SU-DHL-6 (cell line): ENCODE results near the gene MYO7B.

Experiments
- H2AFZ ChIP-seq: fragments of 200-600 bp; sonication (generic); 2 replicates; pipeline ENCODE4 v1.6.1; 2014; ENCODE audit warnings: low read depth, mild to moderate bottlenecking, moderate library complexity, mixed read lengths, antibody characterized with exemption, low read length; ENCODE audit not compliant: severe bottlenecking
- H3F3A ChIP-seq: fragments of 200-600 bp; shearing (Covaris generic); 2 replicates; pipeline ENCODE4 v1.6.0; 2016; ENCODE audit warnings: antibody characterized with exemption, mild to moderate bottlenecking; ENCODE audit not compliant: insufficient read depth
- H3K27ac ChIP-seq: fragments of 200-600 bp; sonication (generic); 2 replicates; pipeline ENCODE4 v1.5.1; 2016; ENCODE audit warnings: low read depth, mild to moderate bottlenecking, low read length, moderate library complexity, mixed read lengths
- H3K27me3 ChIP-seq: fragments of 200-600 bp; sonication (generic), shearing (Covaris generic); 2 replicates; pipeline ENCODE4 v1.6.0; 2014; ENCODE audit warnings: mild to moderate bottlenecking, low read length
- H3K36me3 ChIP-seq: fragments of 200-600 bp; sonication (generic); 2 replicates; pipeline ENCODE4 v1.6.1; 2014; ENCODE audit warnings: mild to moderate bottlenecking, low read length, mixed read lengths
- H3K4me2 ChIP-seq: fragments of 300-600, 200-600 bp; shearing (Covaris generic), sonication (generic); 2 replicates; pipeline ENCODE4 v1.6.0; 2014; ENCODE audit warnings: low read length, low read depth, mild to moderate bottlenecking; ENCODE audit not compliant: poor library complexity, severe bottlenecking
- H3K4me3 ChIP-seq: fragments of 200-600 bp; sonication (generic); 2 replicates; pipeline ENCODE4 v1.5.1; 2014; ENCODE audit warnings: antibody characterized with exemption, low read length, mild to moderate bottlenecking, mixed read lengths; ENCODE audit not compliant: insufficient read depth, poor library complexity, severe bottlenecking
- H3K79me2 ChIP-seq: fragments of 200-600 bp; sonication (generic); 2 replicates; pipeline ENCODE4 v1.6.1; 2014; ENCODE audit warnings: mild to moderate bottlenecking, low read length, moderate library complexity; ENCODE audit not compliant: insufficient read depth
- H3K9ac ChIP-seq: fragments of 200-600 bp; sonication (generic); 2 replicates; pipeline ENCODE4 v1.7.0; 2014; ENCODE audit warnings: mild to moderate bottlenecking, low read length
- H3K9me2 ChIP-seq: fragments of 200-600 bp; sonication (generic); replicated peaks from 2 replicates; pipeline ENCODE4 v1.6.1; 2014; ENCODE audit warnings: low read length; ENCODE audit not compliant: insufficient read depth
- H3K9me3 ChIP-seq: fragments of 200-600 bp; sonication (generic); 2 replicates; pipeline ENCODE4 v1.6.1; 2014; ENCODE audit warnings: low read length, mixed read lengths; ENCODE audit not compliant: insufficient read depth
- H4K20me1 ChIP-seq: fragments of 200-600 bp; sonication (generic); 2 replicates; pipeline ENCODE4 v1.6.1; 2014; ENCODE audit warnings: low read depth, mild to moderate bottlenecking, antibody characterized with exemption, low read length, moderate library complexity, mixed read lengths
- CTCF ChIP-seq: fragments of 200-600 bp; sonication (generic); IDR thresholded peaks from one replicate; pipeline ENCODE4 v1.5.1; 2017; ENCODE audit warnings: antibody characterized with exemption, mild to moderate bottlenecking, low read length, moderate library complexity; ENCODE audit not compliant: insufficient read depth, poor library complexity, severe bottlenecking
- EZH2phosphoT487 ChIP-seq: fragments of 200-600 bp; sonication (generic), shearing (Covaris generic); conservative IDR thresholded peaks from 2 replicates; pipeline ENCODE4 v1.6.1; 2018; ENCODE audit warnings: mild to moderate bottlenecking, antibody characterized with exemption, low read length, moderate library complexity, mixed read lengths

Gene MYO7B

GRCh38 chr2:127662937-127663565, 127.6 kb downstream of the MYO7B start:
- Histone ChIP-seq H3K27ac (no peak overlapping the region), H3F3A (no peaks in the 10 kb centered on the region), H3K9me2 (no peaks in the 10 kb centered on the region), H3K27me3 (no peaks in the 10 kb centered on the region), H3K4me3 (no peak overlapping the region), H3K36me3 (no peaks in the 10 kb centered on the region), H3K9ac (no peak overlapping the region), H3K79me2 (no peaks in the 10 kb centered on the region), H4K20me1 (no peaks in the 10 kb centered on the region), H2AFZ (no peak overlapping the region), H3K9me3 (no peaks in the 10 kb centered on the region), H3K4me2 (no peak overlapping the region)
- no peak for TF ChIP-seq CTCF

GRCh38 chr2:127663566-127664064, 128.1 kb downstream of the MYO7B start:
- Histone ChIP-seq H3K27me3 (no peaks in the 10 kb centered on the region), H3K4me3 (no peak overlapping the region), H3K27ac (no peak overlapping the region), H3K9me2 (no peaks in the 10 kb centered on the region), H3K9ac (no peak overlapping the region), H3K9me3 (no peaks in the 10 kb centered on the region), H4K20me1 (no peaks in the 10 kb centered on the region), H3K36me3 (no peaks in the 10 kb centered on the region), H3K79me2 (no peaks in the 10 kb centered on the region), H2AFZ (no peak overlapping the region), H3K4me2 (no peak overlapping the region), H3F3A (no peaks in the 10 kb centered on the region)
- TF ChIP-seq EZH2phosphoT487 (no peak), CTCF (no peak)

GRCh38 chr2:127664065-127664894, 128.8 kb downstream of the MYO7B start:
- TF ChIP-seq CTCF = no peak
- no peak for TF ChIP-seq EZH2phosphoT487
- no peaks in the 10 kb centered on the region for H3K9me2 ChIP-seq
- no peak overlapping the region for H3K9ac ChIP-seq
- no peak overlapping the region for H3K4me3 ChIP-seq
- H3K4me2 ChIP-seq = no peak overlapping the region
- H3F3A ChIP-seq = no peaks in the 10 kb centered on the region
- no peak overlapping the region for H2AFZ ChIP-seq
- no peaks in the 10 kb centered on the region for H3K36me3 ChIP-seq
- no peaks in the 10 kb centered on the region for H3K27me3 ChIP-seq
- no peak overlapping the region for H3K27ac ChIP-seq
- H3K79me2 ChIP-seq = no peaks in the 10 kb centered on the region
- no peaks in the 10 kb centered on the region for H3K9me3 ChIP-seq
- H4K20me1 ChIP-seq = no peaks in the 10 kb centered on the region
